Prostate gland (tissue), 2 donors: ENCODE results near the gene CHMP5.

Experiments
- CTCF ChIP-seq, 4 experiments: fragments of 200-600 bp in 2 of 4; fragments of 450-650 bp in 2 of 4; sonication (generic) in 2 of 4; IDR thresholded peaks; 1 replicate in 3 of 4; 2 replicates in 1 of 4; pipeline ENCODE4 v1.5.1; 2016 to 2019; ENCODE audit warnings: antibody characterized with exemption in 4 of 4, mild to moderate bottlenecking in 2 of 4, moderate library complexity in 2 of 4
- POLR2A ChIP-seq: fragments of 450-650 bp; IDR thresholded peaks from one replicate; pipeline ENCODE4 v1.6.1; 2016; ENCODE audit warnings: antibody characterized with exemption, mild to moderate bottlenecking
- POLR2AphosphoS5 ChIP-seq: sonication (generic); formaldehyde crosslinking; IDR thresholded peaks from one replicate; pipeline ENCODE4 v1.6.1; 2017; ENCODE audit warnings: antibody characterized with exemption

- TF ChIP-seq POLR2A: peak; percentile 24
- TF ChIP-seq CTCF (IDR thresholded peaks at IDR 0.05): no peak
- no peak for TF ChIP-seq POLR2AphosphoS5
Measured at GRCh38 chr9:33230756-33231622, 33.9 kb upstream of the CHMP5 start.
